HepG2 (cell line): ENCODE measurements around the gene BCAP29. TPM values are rescaled to one million over a fixed set of nuclear protein-coding genes. Genes with fewer than 3 reads are reported as not detected.

Experiments used
- EEA1 ChIP-seq: sonication (generic); formaldehyde crosslinking; IDR thresholded peaks from 2 replicates; pipeline ENCODE4 v1.5.1; 2020; ENCODE audit warnings: mild to moderate bottlenecking, missing genetic modification reagents, borderline replicate concordance
- HIC2 ChIP-seq: sonication (generic); formaldehyde crosslinking; IDR thresholded peaks from 2 replicates; pipeline ENCODE4 v1.9.0; 2022; ENCODE audit warnings: low read depth, missing genetic modification reagents
- KLF16 ChIP-seq, 2 experiments: sonication (generic) in 1 of 2; formaldehyde crosslinking in 1 of 2; IDR thresholded peaks; 2 replicates each; pipeline versions ENCODE4 v1.6.1 to v1.8.0; 2016 to 2023; ENCODE audit warnings: missing genetic modification reagents in 2 of 2, missing compliant biosample characterization in 1 of 2
- PAXIP1 ChIP-seq: sonication (generic); formaldehyde crosslinking; conservative IDR thresholded peaks from 2 replicates; pipeline ENCODE4 v1.4.0; 2020; ENCODE audit warnings: mild to moderate bottlenecking, missing genetic modification reagents, moderate library complexity
- PHF5A ChIP-seq: IDR thresholded peaks from one replicate; pipeline ENCODE4 v1.6.1; 2018; ENCODE audit warnings: low read depth, missing genetic modification reagents; ENCODE audit not compliant: unreplicated experiment
- REPIN1 ChIP-seq: sonication (generic); formaldehyde crosslinking; IDR thresholded peaks from 2 replicates; pipeline ENCODE4 v1.8.0; 2022; ENCODE audit warnings: missing genetic modification reagents, low read depth, mild to moderate bottlenecking, borderline replicate concordance
- TP53 ChIP-seq: sonication (generic); formaldehyde crosslinking; conservative IDR thresholded peaks from 2 replicates; pipeline ENCODE4 v1.4.0; 2020; ENCODE audit warnings: missing genetic modification reagents
- ZNF207 ChIP-seq: fragments of 450-650 bp; IDR thresholded peaks from 2 replicates; pipeline ENCODE4 v1.6.1; 2016; ENCODE audit warnings: antibody characterized with exemption, borderline replicate concordance
- ZNF280D ChIP-seq: sonication (generic); formaldehyde crosslinking; IDR thresholded peaks from 2 replicates; pipeline ENCODE4 v1.5.1; 2020; ENCODE audit warnings: mild to moderate bottlenecking, missing genetic modification reagents
- ZNF30 ChIP-seq: sonication (generic); formaldehyde crosslinking; IDR thresholded peaks from 2 replicates; pipeline ENCODE4 v1.5.0; 2020; ENCODE audit warnings: mild to moderate bottlenecking, missing genetic modification reagents
- ZNF484 ChIP-seq: sonication (generic); formaldehyde crosslinking; IDR thresholded peaks from 2 replicates; pipeline ENCODE4 v1.5.1; 2020; ENCODE audit warnings: mild to moderate bottlenecking, low read depth, missing genetic modification reagents, borderline replicate concordance
- ZNF724P ChIP-seq: sonication (generic); formaldehyde crosslinking; IDR thresholded peaks from 2 replicates; pipeline ENCODE4 v1.8.0; 2022; ENCODE audit warnings: missing genetic modification reagents, borderline replicate concordance
- ZNF777 ChIP-seq: sonication (generic); formaldehyde crosslinking; IDR thresholded peaks from 2 replicates; pipeline ENCODE4 v1.4.0; 2020; ENCODE audit warnings: missing genetic modification reagents
- polyA plus RNA-seq, 8 experiments: library from polyadenylated mRNA; depleted of rRNA in 3 of 8; stranded (reverse) in 7 of 8; unstranded in 1 of 8; fragments of >200 nt; fragmentation: Illumina TruSeq in 4 of 8; extraction: Trizol in 4 of 8; gene quantifications; 2 replicates each; pipeline versions ENCODE4 v1.2.1 to v1.2.3, GENCODE V29; 2011 to 2016; ENCODE audit warnings: low read depth in 4 of 8, missing spikeins in 1 of 8, mixed read lengths in 1 of 8; ENCODE audit not compliant: insufficient read depth in 1 of 8
- total RNA-seq, 5 experiments: library from RNA; depleted of rRNA; stranded (reverse); fragments of >200 nt; fragmentation: Illumina TruSeq; extraction: Trizol; gene quantifications; 2 replicates each; pipeline ENCODE4 v1.2.3, GENCODE V29; 2016; ENCODE audit warnings: low read depth in 1 of 5
- TF ChIP-seq, protein P1 (sequence below): sonication (generic); formaldehyde crosslinking; IDR thresholded peaks from 2 replicates; pipeline ENCODE4 v1.4.0; 2020; ENCODE audit warnings: missing genetic modification reagents

BCAP29 gene
- total and polyA plus RNA-seq, 2 of the 13 experiments (the other 11 are each of a cell fraction or from before 2014, with no cell fraction given), result 15.3 to 35.6 TPM

- TF ChIP-seq ZNF30 (CRISPR knock-in tag) (no peak), TP53 (CRISPR knock-in tag) (0 out of 2 replicates have a peak, but pooled peaks have one; percentile 9), PAXIP1 (CRISPR knock-in tag) (peak; percentile 19; the same call in 1 of the 2 replicates), HIC2 (CRISPR knock-in tag) (no peak; the same call in 1 of the 2 replicates), ZNF484 (CRISPR knock-in tag) (no peak), REPIN1 (peak; percentile 76), PHF5A (CRISPR knock-in tag) (peak; percentile 37), EEA1 (CRISPR knock-in tag) (no peak), ZNF777 (CRISPR knock-in tag) (peak; percentile 75), ZNF724P (peak; percentile 89; the same call in 1 of the 2 replicates), KLF16 (CRISPR knock-in tag; IDR thresholded peaks at IDR 0.05) (peak in 1 of 2 experiments; percentile 98; a peak in 2 of 4 replicates), ZNF280D (CRISPR knock-in tag) (peak; percentile 73; the same call in 1 of the 2 replicates), ZNF207 (no peak)
- TF ChIP-seq, protein P1, sequence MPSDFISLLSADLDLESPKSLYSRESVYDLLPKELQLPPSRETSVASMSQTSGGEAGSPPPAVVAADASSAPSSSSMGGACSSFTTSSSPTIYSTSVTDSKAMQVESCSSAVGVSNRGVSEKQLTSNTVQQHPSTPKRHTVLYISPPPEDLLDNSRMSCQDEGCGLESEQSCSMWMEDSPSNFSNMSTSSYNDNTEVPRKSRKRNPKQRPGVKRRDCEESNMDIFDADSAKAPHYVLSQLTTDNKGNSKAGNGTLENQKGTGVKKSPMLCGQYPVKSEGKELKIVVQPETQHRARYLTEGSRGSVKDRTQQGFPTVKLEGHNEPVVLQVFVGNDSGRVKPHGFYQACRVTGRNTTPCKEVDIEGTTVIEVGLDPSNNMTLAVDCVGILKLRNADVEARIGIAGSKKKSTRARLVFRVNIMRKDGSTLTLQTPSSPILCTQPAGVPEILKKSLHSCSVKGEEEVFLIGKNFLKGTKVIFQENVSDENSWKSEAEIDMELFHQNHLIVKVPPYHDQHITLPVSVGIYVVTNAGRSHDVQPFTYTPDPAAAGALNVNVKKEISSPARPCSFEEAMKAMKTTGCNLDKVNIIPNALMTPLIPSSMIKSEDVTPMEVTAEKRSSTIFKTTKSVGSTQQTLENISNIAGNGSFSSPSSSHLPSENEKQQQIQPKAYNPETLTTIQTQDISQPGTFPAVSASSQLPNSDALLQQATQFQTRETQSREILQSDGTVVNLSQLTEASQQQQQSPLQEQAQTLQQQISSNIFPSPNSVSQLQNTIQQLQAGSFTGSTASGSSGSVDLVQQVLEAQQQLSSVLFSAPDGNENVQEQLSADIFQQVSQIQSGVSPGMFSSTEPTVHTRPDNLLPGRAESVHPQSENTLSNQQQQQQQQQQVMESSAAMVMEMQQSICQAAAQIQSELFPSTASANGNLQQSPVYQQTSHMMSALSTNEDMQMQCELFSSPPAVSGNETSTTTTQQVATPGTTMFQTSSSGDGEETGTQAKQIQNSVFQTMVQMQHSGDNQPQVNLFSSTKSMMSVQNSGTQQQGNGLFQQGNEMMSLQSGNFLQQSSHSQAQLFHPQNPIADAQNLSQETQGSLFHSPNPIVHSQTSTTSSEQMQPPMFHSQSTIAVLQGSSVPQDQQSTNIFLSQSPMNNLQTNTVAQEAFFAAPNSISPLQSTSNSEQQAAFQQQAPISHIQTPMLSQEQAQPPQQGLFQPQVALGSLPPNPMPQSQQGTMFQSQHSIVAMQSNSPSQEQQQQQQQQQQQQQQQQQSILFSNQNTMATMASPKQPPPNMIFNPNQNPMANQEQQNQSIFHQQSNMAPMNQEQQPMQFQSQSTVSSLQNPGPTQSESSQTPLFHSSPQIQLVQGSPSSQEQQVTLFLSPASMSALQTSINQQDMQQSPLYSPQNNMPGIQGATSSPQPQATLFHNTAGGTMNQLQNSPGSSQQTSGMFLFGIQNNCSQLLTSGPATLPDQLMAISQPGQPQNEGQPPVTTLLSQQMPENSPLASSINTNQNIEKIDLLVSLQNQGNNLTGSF (CRISPR knock-in tag), result no peak
These were observed 16.1 kb upstream of the BCAP29 start, which contains the start of the genes COG5 and DUS4L (continued) for GRCh38 chr7:107563775-107564552.
